Measurements from ENCODE around the gene PIAS2.
A peak's percentile ranks its signal among the peaks of the same experiment; 100 is the strongest.

The PIAS2 gene

GRCh38 chr18:46789088-46789487, 128.2 kb downstream of the PIAS2 start:
- H3K4me3 ChIP-seq (ENCODE audit: low read depth in 1 of 2, low read length in 2 of 2): no peak overlapping the region
- H3K27me3 ChIP-seq (ENCODE audit: low read depth, low read length): no peaks in the 10 kb centered on the region
- H3K27ac ChIP-seq (ENCODE audit: low read length): no peak overlapping the region
- H3K36me3 ChIP-seq (ENCODE audit: control insufficient read depth in 1 of 2, insufficient read depth in 2 of 2, low read length in 2 of 2): no peaks in the 10 kb centered on the region
- H3K4me1 ChIP-seq (ENCODE audit: control insufficient read depth in 1 of 2, insufficient read depth in 2 of 2, low read length in 2 of 2): no peaks in the 10 kb centered on the region
- H3K9me3 ChIP-seq (ENCODE audit: control insufficient read depth in 1 of 2, low read length in 2 of 2): peaks cover 0 to 10% of the 10 kb centered on the region in 2 donors

DNA sequence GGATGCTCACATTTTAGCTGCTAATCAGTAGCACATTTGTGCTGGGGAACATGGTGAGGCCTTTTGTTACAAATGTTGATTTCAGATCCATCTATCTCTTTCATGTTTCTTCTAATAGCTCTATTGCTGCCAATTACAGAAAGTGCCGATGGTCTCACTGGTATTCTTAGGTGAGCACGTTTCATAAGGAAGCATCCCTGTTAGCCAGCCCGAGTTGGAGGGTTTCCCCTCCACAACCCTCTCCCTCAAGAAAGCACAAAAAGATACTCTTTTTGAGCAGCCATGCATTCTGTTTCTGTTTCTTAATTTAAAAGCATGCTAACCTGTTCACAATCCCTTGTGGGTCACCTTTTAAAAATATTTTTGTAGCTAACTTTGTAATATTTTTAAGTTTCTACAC, 129.6 kb downstream of the PIAS2 start:
- Histone ChIP-seq H3K36me3 (ENCODE audit: control insufficient read depth in 1 of 2, insufficient read depth in 2 of 2, low read length in 2 of 2) (no peaks in the 10 kb centered on the region), H3K9me3 (ENCODE audit: control insufficient read depth in 1 of 2, low read length in 2 of 2) (peaks cover 0 to 10% of the 10 kb centered on the region in 2 donors), H3K27me3 (ENCODE audit: low read depth, low read length) (no peaks in the 10 kb centered on the region), H3K27ac (ENCODE audit: low read length) (no peak overlapping the region), H3K4me3 (ENCODE audit: low read depth in 1 of 2, low read length in 2 of 2) (no peak overlapping the region), H3K4me1 (ENCODE audit: control insufficient read depth in 1 of 2, insufficient read depth in 2 of 2, low read length in 2 of 2) (no peaks in the 10 kb centered on the region)

DNA sequence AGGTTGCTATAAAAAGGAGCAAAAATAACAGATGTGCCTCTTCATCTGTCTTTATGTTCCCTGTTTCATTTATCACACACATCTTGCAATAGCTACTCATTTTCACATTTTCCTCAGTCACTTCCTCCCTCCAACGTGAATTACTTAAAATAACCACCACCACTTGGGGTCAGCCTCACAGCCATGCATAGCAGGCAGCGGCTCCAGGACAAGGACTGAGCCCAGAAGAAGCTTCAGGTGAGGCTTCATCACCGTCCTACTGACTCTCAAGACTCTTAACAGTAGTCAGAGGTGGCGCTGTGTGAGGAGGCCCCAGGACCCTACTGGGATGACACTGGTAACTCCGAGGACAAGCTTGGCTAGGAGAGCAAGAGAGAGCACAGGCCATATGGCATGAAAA, 144.9 kb downstream of the PIAS2 start:
- no peaks in the 10 kb centered on the region for H3K27me3 ChIP-seq (ENCODE audit: low read depth, low read length)

DNA sequence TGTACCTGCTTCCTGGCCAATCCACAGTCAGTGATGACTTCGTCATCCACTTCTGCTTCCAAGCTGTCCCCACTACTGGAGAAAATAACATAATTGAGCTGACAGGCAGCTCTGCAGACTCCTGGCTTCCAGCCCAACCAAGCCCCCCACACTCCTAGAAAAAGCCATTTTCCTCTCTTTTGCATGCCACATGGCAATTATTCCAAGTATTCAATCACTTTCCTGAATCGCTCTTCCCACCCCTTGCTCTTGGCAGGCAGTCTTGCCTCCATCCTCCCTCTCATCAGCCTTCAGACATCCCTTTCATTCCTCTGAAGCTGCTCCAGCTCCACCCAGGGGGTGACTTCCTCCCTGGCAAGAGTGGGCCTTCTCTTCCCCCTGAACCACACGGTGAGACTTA, 146.2 kb downstream of the PIAS2 start:
- Histone ChIP-seq H3K27me3 (ENCODE audit: low read depth, low read length) (no peaks in the 10 kb centered on the region), H3K27ac (ENCODE audit: low read length) (no peak overlapping the region), H3K4me1 (ENCODE audit: control insufficient read depth in 1 of 2, insufficient read depth in 2 of 2, low read length in 2 of 2) (no peaks in the 10 kb centered on the region), H3K4me3 (ENCODE audit: low read depth in 1 of 2, low read length in 2 of 2) (no peak overlapping the region), H3K9me3 (ENCODE audit: control insufficient read depth in 1 of 2, low read length in 2 of 2) (no peaks in the 10 kb centered on the region), H3K36me3 (ENCODE audit: control insufficient read depth in 1 of 2, insufficient read depth in 2 of 2, low read length in 2 of 2) (no peaks in the 10 kb centered on the region)

More for the DNA sequence above, 144.9 kb downstream of the PIAS2 start:
- Histone ChIP-seq H3K9me3 (ENCODE audit: control insufficient read depth in 1 of 2, low read length in 2 of 2) (no peaks in the 10 kb centered on the region), H3K4me3 (ENCODE audit: low read depth in 1 of 2, low read length in 2 of 2) (no peak overlapping the region), H3K27ac (ENCODE audit: low read length) (no peak overlapping the region), H3K36me3 (ENCODE audit: control insufficient read depth in 1 of 2, insufficient read depth in 2 of 2, low read length in 2 of 2) (no peaks in the 10 kb centered on the region), H3K4me1 (ENCODE audit: control insufficient read depth in 1 of 2, insufficient read depth in 2 of 2, low read length in 2 of 2) (no peaks in the 10 kb centered on the region)

DNA sequence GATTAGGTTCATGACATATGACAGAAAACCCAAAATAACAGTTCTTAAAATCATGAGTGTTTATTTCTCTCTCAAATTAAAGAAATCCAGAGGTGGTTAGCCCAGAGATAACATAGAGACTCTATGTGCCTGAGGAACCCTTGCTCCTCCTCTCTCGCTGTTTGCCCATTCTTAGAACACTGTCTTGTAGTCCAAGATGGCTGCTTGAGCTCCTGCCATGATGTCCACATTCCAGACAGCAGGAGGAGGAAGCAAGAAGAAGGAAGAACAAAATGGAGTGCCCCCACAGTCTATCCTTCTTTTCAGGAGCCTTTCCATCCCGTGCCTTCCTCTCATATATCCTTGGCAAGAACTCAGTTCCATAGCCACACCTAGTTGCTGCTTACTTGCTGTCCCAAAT, 146.6 kb downstream of the PIAS2 start:
- no peaks in the 10 kb centered on the region for H3K4me1 ChIP-seq (ENCODE audit: control insufficient read depth in 1 of 2, insufficient read depth in 2 of 2, low read length in 2 of 2)
- H3K36me3 ChIP-seq (ENCODE audit: control insufficient read depth in 1 of 2, insufficient read depth in 2 of 2, low read length in 2 of 2): no peaks in the 10 kb centered on the region
- no peak overlapping the region for H3K4me3 ChIP-seq (ENCODE audit: low read depth in 1 of 2, low read length in 2 of 2)
- no peaks in the 10 kb centered on the region for H3K27me3 ChIP-seq (ENCODE audit: low read depth, low read length)
- H3K9me3 ChIP-seq (ENCODE audit: control insufficient read depth in 1 of 2, low read length in 2 of 2): no peaks in the 10 kb centered on the region
- H3K27ac ChIP-seq (ENCODE audit: low read length): no peak overlapping the region

DNA sequence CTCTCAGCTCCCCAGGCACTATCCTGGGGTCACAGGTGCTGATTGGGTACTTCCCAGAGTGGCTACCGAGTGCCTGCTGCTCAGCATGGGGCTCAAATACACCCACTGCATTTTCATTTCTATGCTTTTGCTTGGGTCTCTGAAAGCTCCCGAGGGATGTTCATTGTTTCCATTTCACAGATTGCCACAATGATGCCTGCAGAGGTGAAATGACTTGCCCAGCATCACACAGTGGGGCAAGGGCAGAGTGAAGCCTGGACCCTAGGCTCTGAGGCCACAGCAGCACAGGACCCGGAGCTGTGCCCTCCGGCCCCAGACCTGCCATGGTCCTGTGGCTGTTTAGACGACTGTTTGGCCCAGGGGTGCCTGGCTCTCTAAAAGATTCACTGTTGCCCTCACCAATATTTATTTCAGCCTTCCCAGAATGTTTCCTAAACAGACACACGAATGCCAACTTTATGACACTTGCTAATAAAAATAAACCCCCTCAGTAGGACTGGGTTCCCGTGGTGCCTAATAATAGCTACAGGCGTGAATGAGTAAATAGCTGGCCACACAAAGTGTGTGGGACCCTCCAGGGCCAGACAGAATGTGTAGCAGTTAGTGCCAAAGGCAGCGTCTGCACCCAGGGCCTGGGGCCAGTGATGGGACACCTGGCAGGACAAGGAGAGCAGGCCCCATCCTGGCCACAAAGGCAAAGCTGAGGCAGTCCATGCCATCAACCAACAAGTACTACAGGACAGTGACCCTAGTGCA, 149.0 kb downstream of the PIAS2 start:
- Histone ChIP-seq H3K9me3 (ENCODE audit: control insufficient read depth in 1 of 2, low read length in 2 of 2) (no peaks in the 10 kb centered on the region), H3K27me3 (ENCODE audit: low read depth, low read length) (no peaks in the 10 kb centered on the region), H3K4me3 (ENCODE audit: low read depth in 1 of 2, low read length in 2 of 2) (no peak overlapping the region), H3K27ac (ENCODE audit: low read length) (no peak overlapping the region), H3K36me3 (ENCODE audit: control insufficient read depth in 1 of 2, insufficient read depth in 2 of 2, low read length in 2 of 2) (no peaks in the 10 kb centered on the region), H3K4me1 (ENCODE audit: control insufficient read depth in 1 of 2, insufficient read depth in 2 of 2, low read length in 2 of 2) (no peaks in the 10 kb centered on the region)

DNA sequence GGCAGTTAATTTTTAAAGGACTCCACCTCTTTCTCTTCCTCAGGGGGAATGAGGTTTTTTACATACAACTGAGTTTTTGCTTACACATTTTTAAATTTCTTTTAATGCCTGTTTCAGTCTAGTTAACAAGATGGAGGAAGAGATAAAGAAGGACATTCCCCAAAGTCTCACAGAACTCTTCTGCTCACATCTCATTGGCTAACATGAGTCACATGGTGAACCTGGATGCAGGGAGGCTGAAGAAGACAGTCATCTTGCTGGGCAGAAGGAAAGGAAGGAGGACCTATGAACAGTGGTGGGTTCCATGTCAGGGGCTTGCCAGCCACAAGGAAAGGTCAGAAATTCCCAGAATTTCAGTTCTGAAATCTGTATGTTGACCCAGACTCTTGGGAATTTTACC, 150.1 kb downstream of the PIAS2 start:
- Histone ChIP-seq H3K27ac (ENCODE audit: low read length) (no peak overlapping the region), H3K9me3 (ENCODE audit: control insufficient read depth in 1 of 2, low read length in 2 of 2) (no peaks in the 10 kb centered on the region)

DNA sequence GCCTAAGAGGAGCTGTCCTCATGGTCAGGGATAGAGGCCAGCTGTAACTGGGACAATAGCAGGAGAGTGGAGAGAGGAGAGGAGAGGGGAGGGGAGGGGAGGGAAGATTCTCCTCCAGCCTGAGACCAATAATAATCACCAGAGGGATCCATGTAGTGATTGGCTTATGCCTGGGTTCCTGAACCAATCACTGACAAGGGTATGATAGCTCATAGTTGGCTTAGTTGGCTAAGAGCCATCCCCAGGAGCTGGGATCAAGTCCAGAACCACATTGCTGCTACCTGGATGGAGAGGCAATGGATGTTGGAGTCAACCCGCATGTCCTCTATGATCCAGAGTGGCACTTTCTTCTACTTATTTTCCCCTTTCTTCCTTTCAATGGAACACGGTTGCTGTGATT, 152.7 kb downstream of the PIAS2 start:
- no peaks in the 10 kb centered on the region for H3K4me1 ChIP-seq (ENCODE audit: control insufficient read depth in 1 of 2, insufficient read depth in 2 of 2, low read length in 2 of 2)
- no peaks in the 10 kb centered on the region for H3K36me3 ChIP-seq (ENCODE audit: control insufficient read depth in 1 of 2, insufficient read depth in 2 of 2, low read length in 2 of 2)
- no peaks in the 10 kb centered on the region for H3K27me3 ChIP-seq (ENCODE audit: low read depth, low read length)
- no peaks in the 10 kb centered on the region for H3K9me3 ChIP-seq (ENCODE audit: control insufficient read depth in 1 of 2, low read length in 2 of 2)
- H3K4me3 ChIP-seq (ENCODE audit: low read depth in 1 of 2, low read length in 2 of 2): no peak overlapping the region
- H3K27ac ChIP-seq (ENCODE audit: low read length): no peak overlapping the region

More for the DNA sequence above, 150.1 kb downstream of the PIAS2 start:
- Histone ChIP-seq H3K4me1 (ENCODE audit: control insufficient read depth in 1 of 2, insufficient read depth in 2 of 2, low read length in 2 of 2) (no peaks in the 10 kb centered on the region), H3K36me3 (ENCODE audit: control insufficient read depth in 1 of 2, insufficient read depth in 2 of 2, low read length in 2 of 2) (no peaks in the 10 kb centered on the region), H3K4me3 (ENCODE audit: low read depth in 1 of 2, low read length in 2 of 2) (no peak overlapping the region), H3K27me3 (ENCODE audit: low read depth, low read length) (no peaks in the 10 kb centered on the region)

DNA sequence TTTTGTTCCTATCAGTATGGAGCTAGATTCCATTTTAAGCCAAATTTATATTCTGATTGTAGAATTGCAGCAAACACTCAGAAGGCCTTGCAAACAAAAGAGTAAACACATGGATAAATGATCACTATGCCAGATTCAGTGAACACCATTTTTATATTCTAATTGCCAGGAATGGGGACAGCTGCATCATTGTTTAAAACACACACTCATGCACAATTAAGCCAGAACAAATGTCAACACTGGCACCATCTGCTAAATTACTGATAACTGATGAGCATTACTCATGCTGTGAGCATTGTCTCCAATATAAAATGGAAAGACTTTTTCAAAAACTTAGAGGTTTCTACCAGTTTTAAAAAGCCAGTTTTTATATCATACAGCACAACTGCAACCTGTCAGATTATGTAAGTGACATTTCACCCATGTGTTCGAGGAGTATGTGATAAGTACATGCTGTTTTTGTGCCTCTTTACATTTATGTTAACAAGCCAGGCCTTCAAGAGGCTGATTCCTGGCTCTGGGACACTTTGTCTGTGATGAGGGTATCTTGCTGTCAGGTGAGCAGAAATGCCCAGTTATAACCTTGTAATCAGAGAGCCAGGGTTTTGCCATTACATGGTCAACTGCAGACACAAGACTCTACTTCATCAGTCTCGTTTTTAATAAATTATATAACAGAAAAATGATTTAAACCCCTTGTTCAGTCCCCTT, 156.1 kb downstream of the PIAS2 start:
- Histone ChIP-seq H3K4me1 (ENCODE audit: control insufficient read depth in 1 of 2, insufficient read depth in 2 of 2, low read length in 2 of 2) (peaks cover 0 to 20% of the 10 kb centered on the region in 2 donors), H3K36me3 (ENCODE audit: control insufficient read depth in 1 of 2, insufficient read depth in 2 of 2, low read length in 2 of 2) (no peaks in the 10 kb centered on the region), H3K4me3 (ENCODE audit: low read depth in 1 of 2, low read length in 2 of 2) (no peak overlapping the region), H3K27ac (ENCODE audit: low read length) (no peak overlapping the region), H3K27me3 (ENCODE audit: low read depth, low read length) (peaks cover 14% of the 10 kb centered on the region), H3K9me3 (ENCODE audit: control insufficient read depth in 1 of 2, low read length in 2 of 2) (no peaks in the 10 kb centered on the region)

- H3K4me3 ChIP-seq (ENCODE audit: low read depth in 1 of 2, low read length in 2 of 2): no peak overlapping the region
- no peak overlapping the region for H3K27ac ChIP-seq (ENCODE audit: low read length)
- no peaks in the 10 kb centered on the region for H3K9me3 ChIP-seq (ENCODE audit: control insufficient read depth in 1 of 2, low read length in 2 of 2)
- no peaks in the 10 kb centered on the region for H3K36me3 ChIP-seq (ENCODE audit: control insufficient read depth in 1 of 2, insufficient read depth in 2 of 2, low read length in 2 of 2)
- H3K27me3 ChIP-seq (ENCODE audit: low read depth, low read length): peaks cover 22% of the 10 kb centered on the region
- H3K4me1 ChIP-seq (ENCODE audit: control insufficient read depth in 1 of 2, insufficient read depth in 2 of 2, low read length in 2 of 2): peaks cover 0 to 29% of the 10 kb centered on the region in 2 donors
These were observed 157.4 kb downstream of the PIAS2 start for GRCh38 chr18:46759890-46760289.

- peaks cover 22% of the 10 kb centered on the region for H3K27me3 ChIP-seq (ENCODE audit: low read depth, low read length)
- H3K4me1 ChIP-seq (ENCODE audit: control insufficient read depth in 1 of 2, insufficient read depth in 2 of 2, low read length in 2 of 2): peaks cover 0 to 29% of the 10 kb centered on the region in 2 donors
- H3K27ac ChIP-seq (ENCODE audit: low read length): no peak within 1 kb of the TSS
- H3K4me3 ChIP-seq (ENCODE audit: low read depth in 1 of 2, low read length in 2 of 2): peak within 1 kb of the TSS in 1 of 2 donors; percentile 68
- H3K36me3 ChIP-seq (ENCODE audit: control insufficient read depth in 1 of 2, insufficient read depth in 2 of 2, low read length in 2 of 2): no peaks in the 10 kb centered on the region
- no peaks in the 10 kb centered on the region for H3K9me3 ChIP-seq (ENCODE audit: control insufficient read depth in 1 of 2, low read length in 2 of 2)
These were observed 160.6 kb downstream of the PIAS2 start, which contains the start of gene ST8SIA5 for GRCh38 chr18:46756559-46757201. Gene ST8SIA5, minus strand, starts transcription at chr18:46757053. Its CDS starts 545 bp downstream, at chr18:46756508.

Data from muscle layer of duodenum (tissue), 2 donors.